ENCODE data around the gene OR10H3. TPM values are rescaled to one million over a fixed set of nuclear protein-coding genes. Genes with fewer than 3 reads are reported as not detected.
"Not testable (repeated sequence)": the region's sequence is repeated elsewhere in the genome, so short reads cannot be mapped to it uniquely, and the experiment has no call there.

Gene OR10H3
- total RNA-seq, 4 donors from 2014 or later, result not detected

GRCh38 chr19:15782211-15782610, 44.4 kb downstream of the OR10H3 start:
- Histone ChIP-seq H3K9me3 (no peaks in the 10 kb centered on the region), H3K27ac (no peak overlapping the region), H3K36me3 (no peaks in the 10 kb centered on the region), H3K4me1 (peaks cover 0 to 13% of the 10 kb centered on the region in 2 donors), H3K27me3 (no peaks in the 10 kb centered on the region), H3K4me3 (no peak overlapping the region)
- intact Hi-C loops (cut with DNase I; ENCODE audit: low total_unique reads), result no loop called here
- no peak for TF ChIP-seq POLR2A (IDR thresholded peaks at IDR 0.05)
- no peak for TF ChIP-seq CTCF (IDR thresholded peaks at IDR 0.05)
- DNase-seq, result no peak

DNA sequence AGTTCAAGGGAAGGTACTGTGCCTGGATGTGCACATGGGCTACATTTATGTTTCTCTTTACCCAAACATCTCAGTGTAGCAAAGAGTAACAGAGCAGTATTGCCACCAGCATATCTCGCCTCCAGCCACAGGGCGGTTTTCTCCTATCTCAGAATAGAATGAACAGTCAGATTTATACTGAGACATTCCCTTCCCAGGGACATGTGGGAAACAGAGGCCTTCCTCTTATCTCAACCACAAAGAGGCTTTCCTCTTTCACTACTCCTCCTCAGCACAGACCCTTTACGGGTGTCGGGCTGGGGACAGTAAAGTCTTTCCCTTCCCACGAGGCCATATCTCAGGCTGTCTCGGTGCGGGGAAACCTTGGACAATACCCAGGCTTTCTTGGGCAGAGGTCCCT, 45.1 kb downstream of the OR10H3 start:
- H3K9me3 ChIP-seq; DNase-seq; H3K4me3 ChIP-seq; H3K27ac ChIP-seq; intact Hi-C loops (cut with DNase I; ENCODE audit: low total_unique reads); H3K27me3 ChIP-seq; H3K36me3 ChIP-seq: not testable (repeated sequence)
- H3K4me1 ChIP-seq, result peaks cover 0 to 13% of the 10 kb centered on the region in 2 donors

GRCh38 chr19:15787611-15788155, 49.9 kb downstream of the OR10H3 start, which contains the start of gene OR10H5:
TSS of gene OR10H5 (plus strand) at chr19:15787661. CDS start at chr19:15794049, 6,388 bp downstream.
- Histone ChIP-seq H3K4me1 (no peaks in the 10 kb centered on the region), H3K27ac (no peak within 1 kb of the TSS), H3K27me3 (no peaks in the 10 kb centered on the region), H3K9me3 (no peaks in the 10 kb centered on the region), H3K36me3 (no peaks in the 10 kb centered on the region), H3K4me3 (no peak within 1 kb of the TSS)
- intact Hi-C loops (cut with DNase I; ENCODE audit: low total_unique reads), result no loop called here
- TF ChIP-seq POLR2A (IDR thresholded peaks at IDR 0.05) (no peak), CTCF (IDR thresholded peaks at IDR 0.05) (no peak)
- no peak for DNase-seq

GRCh38 chr19:15788594-15789270, 50.9 kb downstream of the OR10H3 start:
- Histone ChIP-seq H3K36me3 (no peaks in the 10 kb centered on the region), H3K4me1 (no peaks in the 10 kb centered on the region), H3K9me3 (no peaks in the 10 kb centered on the region), H3K27me3 (no peaks in the 10 kb centered on the region), H3K4me3 (no peak overlapping the region), H3K27ac (no peak overlapping the region)
- no peak for DNase-seq
- intact Hi-C loops (cut with DNase I; ENCODE audit: low total_unique reads), result no loop called here
- no peak for TF ChIP-seq POLR2A (IDR thresholded peaks at IDR 0.05)
- no peak for TF ChIP-seq CTCF (IDR thresholded peaks at IDR 0.05)

DNA sequence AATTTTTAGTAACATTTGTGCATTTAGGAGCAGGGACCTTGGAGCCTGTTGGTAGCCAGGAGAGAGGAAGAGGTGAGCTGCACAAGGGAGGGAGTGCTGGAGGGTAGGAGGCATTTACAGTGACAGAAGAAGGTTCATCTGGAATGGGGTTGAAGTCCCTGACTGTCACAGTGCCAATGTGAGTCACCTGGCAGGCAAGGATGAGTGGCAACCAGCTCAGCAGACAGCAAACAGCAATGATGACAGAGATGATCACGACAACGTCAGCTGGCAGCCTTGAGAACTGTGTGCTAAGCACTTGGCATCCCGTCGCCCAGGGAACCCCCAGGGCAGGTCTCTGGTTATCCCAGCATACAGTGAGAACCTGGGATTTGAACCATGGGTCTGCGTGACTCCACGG, 52.3 kb downstream of the OR10H3 start:
- no peaks in the 10 kb centered on the region for H3K27me3 ChIP-seq
- no peaks in the 10 kb centered on the region for H3K36me3 ChIP-seq
- DNase-seq, result no peak
- no peaks in the 10 kb centered on the region for H3K4me1 ChIP-seq
- no peak overlapping the region for H3K4me3 ChIP-seq
- H3K27ac ChIP-seq, result no peak overlapping the region
- intact Hi-C loops (cut with DNase I; ENCODE audit: low total_unique reads), result no loop called here
- H3K9me3 ChIP-seq, result no peaks in the 10 kb centered on the region
- no peak for TF ChIP-seq POLR2A (IDR thresholded peaks at IDR 0.05)
- TF ChIP-seq CTCF (IDR thresholded peaks at IDR 0.05), result no peak

Other genes with a start within 250 kb of the OR10H3 start
- gene CYP4F22, start 229.5 kb upstream of the OR10H3 start, total RNA-seq, result not detected
- gene CYP4F8, start 122.8 kb upstream of the OR10H3 start, total RNA-seq, result 1 to 10 TPM in 1 of 4 donors, not detected in 3; 1.5 TPM
- gene CYP4F3, start 97.1 kb upstream of the OR10H3 start, total RNA-seq, result under 1 TPM in 2 of 4 donors, not detected in 2; 0.41 to 0.70 TPM
- 10 to 100 TPM; 13.5 to 41.5 (median 26.5) TPM for gene CYP4F12, start 64.9 kb upstream of the OR10H3 start, total RNA-seq
- not detected for gene OR10H2, start 10.0 kb upstream of the OR10H3 start, total RNA-seq
- not detected for gene OR10H5, start 49.7 kb downstream of the OR10H3 start, total RNA-seq
- not detected for gene OR10H1, start 77.7 kb downstream of the OR10H3 start, total RNA-seq
- under 1 TPM in 1 of 4 donors, not detected in 3; 0.14 TPM for gene CYP4F2, start 160.1 kb downstream of the OR10H3 start, total RNA-seq
- gene CYP4F11, start 196.5 kb downstream of the OR10H3 start, total RNA-seq, result under 1 TPM in 2 of 4 donors, not detected in 2; 0.21 to 0.24 TPM
- gene OR10H4, start 211.0 kb downstream of the OR10H3 start, total RNA-seq, result not detected

All from uterus (tissue), 4 donors.